Brain microvascular endothelial cell (primary cell): Measurements from ENCODE around the gene KIF17.

Source experiments
- DNase-seq: peaks from one replicate; pipeline ENCODE4 v3.0.0-alpha.2; 2020
- H3K27ac ChIP-seq: fragments of 250-450 bp; sonication (Bioruptor Pico); 2 replicates; pipeline ENCODE4 v1.5.1; 2020; ENCODE audit warnings: mild to moderate bottlenecking, moderate library complexity
- H3K27me3 ChIP-seq: fragments of 250-450 bp; sonication (Bioruptor Pico); replicated peaks from 2 replicates; pipeline ENCODE4 v1.5.1; 2020; ENCODE audit warnings: mild to moderate bottlenecking
- H3K36me3 ChIP-seq: fragments of 250-450 bp; sonication (Bioruptor Pico); replicated peaks from 2 replicates; pipeline ENCODE4 v1.5.1; 2020; ENCODE audit warnings: mild to moderate bottlenecking
- H3K4me3 ChIP-seq: 2 replicates; pipeline ENCODE4 v1.5.1; 2011; ENCODE audit warnings: low read depth, mild to moderate bottlenecking, control low read depth, low read length, moderate library complexity
- in situ Hi-C: cut with HindIII; loops from 2 replicates; pipeline ENCODE4 v1.10.0; 2017; ENCODE audit warnings: low sequenced_read_pairs, low pct_ligation_motif_present
- TF ChIP-seq, protein P1 (sequence below): IDR thresholded peaks from 2 replicates; pipeline ENCODE4 v1.5.1; 2011; ENCODE audit warnings: low read depth, mild to moderate bottlenecking, moderate library complexity, low read length, control low read depth, inconsistent platforms; ENCODE audit errors: missing control alignments

KIF17 gene

DNA sequence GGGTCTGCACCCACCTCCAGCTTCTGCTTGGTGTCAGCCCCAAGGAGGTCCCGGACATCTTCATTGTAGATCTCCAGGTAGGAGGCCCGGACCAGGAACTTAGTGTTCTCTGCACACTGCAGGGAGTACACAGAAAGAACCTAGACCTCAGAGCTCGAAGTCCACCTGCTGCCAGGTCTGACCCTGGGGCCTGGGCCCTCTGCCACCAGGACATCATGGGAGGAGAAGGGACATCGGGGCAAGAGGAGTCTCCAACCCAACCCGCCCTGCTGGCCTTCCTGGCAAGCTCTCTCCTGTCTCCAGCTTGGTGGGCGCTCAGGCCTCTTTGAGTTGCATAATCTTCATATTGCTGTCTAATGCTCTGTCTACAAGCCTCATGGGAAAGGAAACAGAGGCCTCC lies 4.4 kb downstream of the KIF17 start:
- in situ Hi-C loops, result no loop called here
- Histone ChIP-seq H3K27me3 (no peaks in the 10 kb centered on the region), H3K27ac (no peak overlapping the region), H3K36me3 (no peaks in the 10 kb centered on the region), H3K4me3 (no peak overlapping the region)
- TF ChIP-seq, protein P1, sequence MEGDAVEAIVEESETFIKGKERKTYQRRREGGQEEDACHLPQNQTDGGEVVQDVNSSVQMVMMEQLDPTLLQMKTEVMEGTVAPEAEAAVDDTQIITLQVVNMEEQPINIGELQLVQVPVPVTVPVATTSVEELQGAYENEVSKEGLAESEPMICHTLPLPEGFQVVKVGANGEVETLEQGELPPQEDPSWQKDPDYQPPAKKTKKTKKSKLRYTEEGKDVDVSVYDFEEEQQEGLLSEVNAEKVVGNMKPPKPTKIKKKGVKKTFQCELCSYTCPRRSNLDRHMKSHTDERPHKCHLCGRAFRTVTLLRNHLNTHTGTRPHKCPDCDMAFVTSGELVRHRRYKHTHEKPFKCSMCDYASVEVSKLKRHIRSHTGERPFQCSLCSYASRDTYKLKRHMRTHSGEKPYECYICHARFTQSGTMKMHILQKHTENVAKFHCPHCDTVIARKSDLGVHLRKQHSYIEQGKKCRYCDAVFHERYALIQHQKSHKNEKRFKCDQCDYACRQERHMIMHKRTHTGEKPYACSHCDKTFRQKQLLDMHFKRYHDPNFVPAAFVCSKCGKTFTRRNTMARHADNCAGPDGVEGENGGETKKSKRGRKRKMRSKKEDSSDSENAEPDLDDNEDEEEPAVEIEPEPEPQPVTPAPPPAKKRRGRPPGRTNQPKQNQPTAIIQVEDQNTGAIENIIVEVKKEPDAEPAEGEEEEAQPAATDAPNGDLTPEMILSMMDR, result no peak
- DNase-seq, result no peak

DNA sequence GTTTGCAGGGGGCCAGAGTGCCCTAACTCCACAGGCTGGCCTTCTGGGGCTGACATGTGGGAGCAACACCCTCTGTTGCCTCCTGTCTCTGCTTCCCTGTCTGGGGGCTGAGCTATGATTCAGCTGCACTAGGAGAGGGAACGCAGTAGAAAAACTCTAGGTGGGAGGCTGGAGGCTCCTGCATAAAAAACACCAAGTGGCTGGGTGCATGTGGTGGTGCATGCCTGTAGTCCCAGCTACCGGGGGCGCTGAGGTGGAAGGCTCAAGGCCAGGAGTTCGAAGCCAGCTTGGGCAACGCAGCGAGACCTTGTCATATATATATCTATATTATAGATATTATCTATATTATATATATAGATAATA lies 5.6 kb downstream of the KIF17 start:
- TF ChIP-seq, protein P1, result no peak
- no peak overlapping the region for H3K27ac ChIP-seq
- in situ Hi-C loops, result no loop called here
- H3K36me3 ChIP-seq, result no peaks in the 10 kb centered on the region
- H3K4me3 ChIP-seq, result no peak overlapping the region
- no peaks in the 10 kb centered on the region for H3K27me3 ChIP-seq
- DNase-seq, result no peak

DNA sequence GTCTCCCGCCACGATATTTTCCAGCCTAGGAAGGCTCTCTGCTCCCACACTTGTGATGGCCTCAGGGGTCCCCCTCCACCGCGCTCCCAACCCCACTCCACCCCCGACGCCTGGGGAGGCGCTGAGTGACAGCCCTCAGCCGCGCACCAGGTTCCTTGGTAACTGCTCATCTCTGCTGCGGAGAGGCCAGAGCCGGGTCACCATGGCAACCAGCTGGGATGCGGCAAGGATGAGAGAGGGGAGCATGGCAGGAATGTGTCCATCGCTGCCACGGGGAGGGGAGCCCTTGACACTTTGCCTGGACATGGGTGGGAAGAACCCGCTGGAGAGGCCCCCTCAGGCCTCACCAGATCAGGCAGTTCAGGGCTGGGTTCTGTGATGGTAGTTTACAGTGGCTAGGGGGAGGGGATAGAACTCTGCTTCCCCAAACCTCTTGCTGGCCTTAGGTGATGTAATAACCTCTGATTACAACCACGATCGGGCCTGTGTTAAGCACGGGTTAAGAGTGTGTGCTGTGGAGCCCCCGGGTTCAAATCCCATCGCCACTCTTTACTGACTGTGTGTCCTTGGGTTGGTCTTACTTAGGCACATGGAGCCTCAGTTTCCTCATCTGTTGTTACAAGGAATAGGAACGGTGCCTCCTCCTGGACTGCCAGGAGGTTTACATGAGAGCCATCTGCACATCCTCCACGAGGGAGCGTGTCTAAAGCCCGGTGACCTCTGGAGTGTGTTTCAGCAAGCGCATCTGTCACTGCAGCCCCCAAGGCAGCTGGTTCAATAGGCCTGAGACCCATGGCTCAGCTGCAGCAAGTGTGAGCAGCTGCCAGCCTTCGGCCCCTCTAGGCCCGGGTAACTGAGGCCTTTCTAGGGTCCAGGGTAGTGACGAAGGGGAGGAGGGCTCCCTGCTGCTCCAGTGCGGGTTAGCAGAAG lies 6.3 kb downstream of the KIF17 start:
- Histone ChIP-seq H3K36me3 (no peaks in the 10 kb centered on the region), H3K27me3 (no peaks in the 10 kb centered on the region), H3K27ac (no peak overlapping the region), H3K4me3 (no peak overlapping the region)
- no peak for DNase-seq
- TF ChIP-seq, protein P1, result peak; percentile 26
- in situ Hi-C loops, result no loop called here

DNA sequence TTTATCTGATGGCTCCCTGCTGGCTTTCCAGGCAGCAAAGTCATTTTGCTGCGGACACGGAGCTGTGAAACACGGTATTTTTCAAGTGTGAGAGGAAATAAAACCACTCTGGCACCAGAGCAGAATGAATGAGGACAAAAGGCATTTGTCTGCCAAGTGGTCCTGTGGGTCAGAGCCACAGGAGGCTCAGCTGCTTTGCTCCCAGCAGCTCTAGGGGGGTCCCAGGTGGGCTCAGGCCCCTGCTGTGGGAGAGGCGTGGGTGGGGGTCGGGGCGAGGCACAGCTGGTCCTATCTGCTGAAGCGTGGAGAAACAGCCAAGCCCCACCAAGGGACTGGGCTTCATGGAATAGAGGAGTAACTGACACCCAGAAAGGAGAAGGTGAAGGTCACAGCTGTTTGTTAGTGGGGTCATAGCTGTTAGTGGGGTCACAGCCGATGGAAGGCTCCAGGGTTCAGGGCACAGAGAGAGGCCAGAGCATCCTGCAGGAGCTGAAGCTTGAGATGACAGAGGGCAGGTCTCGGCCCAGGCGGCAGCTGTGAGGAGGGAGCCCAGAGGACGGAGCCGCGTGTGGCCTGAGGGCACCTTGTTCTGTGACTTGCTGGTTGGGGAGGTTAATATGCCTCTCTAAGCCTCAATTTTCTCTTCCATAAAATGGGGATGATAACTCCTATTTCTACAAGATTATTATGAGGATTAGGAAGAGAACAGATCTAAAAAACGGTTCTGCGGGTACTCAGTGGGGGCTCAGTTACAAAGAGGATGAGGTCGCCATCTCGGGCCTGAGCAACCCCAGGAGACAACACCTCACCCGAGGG lies 7.1 kb downstream of the KIF17 start:
- no peaks in the 10 kb centered on the region for H3K36me3 ChIP-seq
- no peak overlapping the region for H3K4me3 ChIP-seq
- no peak overlapping the region for H3K27ac ChIP-seq
- DNase-seq, result no peak
- no peaks in the 10 kb centered on the region for H3K27me3 ChIP-seq
- TF ChIP-seq, protein P1, result no peak
- in situ Hi-C loops, result no loop called here

DNA sequence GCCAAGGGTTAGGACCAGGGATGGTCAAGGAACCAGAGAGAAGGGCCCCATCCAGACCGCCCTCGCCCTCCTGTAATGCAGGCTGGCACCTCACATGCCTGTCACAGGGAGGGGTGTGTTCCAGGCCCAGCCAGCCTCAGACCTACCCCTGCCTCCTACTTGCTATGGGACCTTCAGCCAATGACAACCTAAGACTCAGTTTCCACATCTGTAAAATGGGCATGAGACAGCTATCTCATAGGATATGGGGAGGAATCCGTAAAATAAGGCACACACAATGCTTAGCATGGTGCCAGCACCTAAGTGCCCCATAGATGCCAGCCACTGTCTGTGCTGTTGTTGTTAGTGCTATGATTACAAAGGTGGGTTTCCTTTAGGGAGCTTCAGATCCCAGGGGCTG lies 7.9 kb downstream of the KIF17 start:
- Histone ChIP-seq H3K27ac (no peak overlapping the region), H3K4me3 (no peak overlapping the region), H3K36me3 (no peaks in the 10 kb centered on the region), H3K27me3 (no peaks in the 10 kb centered on the region)
- in situ Hi-C loops, result no loop called here
- DNase-seq, result no peak
- TF ChIP-seq, protein P1, result no peak
